ENCODE data around the gene COL20A1.
A peak's percentile ranks its signal among the peaks of the same experiment; 100 is the strongest.

COL20A1 gene

GRCh38 chr20:63278661-63279060 lies 14.3 kb upstream of the COL20A1 start:
- no peak for DNase-seq (ENCODE audit: low spot score)

GRCh38 chr20:63279931-63280330 lies 13.1 kb upstream of the COL20A1 start:
- no peak for DNase-seq (ENCODE audit: low spot score)

- no peak for DNase-seq (ENCODE audit: low spot score)
Observed at GRCh38 chr20:63280371-63280770, 12.6 kb upstream of the COL20A1 start.

GRCh38 chr20:63280929-63281545 lies 11.9 kb upstream of the COL20A1 start:
- no peak for DNase-seq (ENCODE audit: low spot score)

GRCh38 chr20:63281742-63282665 lies 11.0 kb upstream of the COL20A1 start:
- DNase-seq (ENCODE audit: low spot score), result no peak

GRCh38 chr20:63282946-63283345 lies 10.0 kb upstream of the COL20A1 start:
- DNase-seq (ENCODE audit: low spot score), result no peak

GRCh38 chr20:63283397-63284082 lies 9.4 kb upstream of the COL20A1 start:
- DNase-seq (ENCODE audit: low spot score), result no peak

GRCh38 chr20:63284083-63284440 lies 8.9 kb upstream of the COL20A1 start:
- DNase-seq (ENCODE audit: low spot score), result no peak

- DNase-seq (ENCODE audit: low spot score), result no peak
Observed at GRCh38 chr20:63284544-63284949, 8.4 kb upstream of the COL20A1 start.

GRCh38 chr20:63284981-63285524 lies 7.9 kb upstream of the COL20A1 start:
- DNase-seq (ENCODE audit: low spot score), result no peak

GRCh38 chr20:63285636-63286615 lies 7.1 kb upstream of the COL20A1 start:
- DNase-seq (ENCODE audit: low spot score), result no peak

GRCh38 chr20:63286781-63287696 lies 5.9 kb upstream of the COL20A1 start:
- DNase-seq (ENCODE audit: low spot score), result no peak

GRCh38 chr20:63287697-63288580 lies 5.0 kb upstream of the COL20A1 start:
- no peak for DNase-seq (ENCODE audit: low spot score)

- DNase-seq (ENCODE audit: low spot score), result no peak
Observed at GRCh38 chr20:63288581-63289251, 4.3 kb upstream of the COL20A1 start.

GRCh38 chr20:63289311-63290135 lies 3.5 kb upstream of the COL20A1 start:
- no peak for DNase-seq (ENCODE audit: low spot score)

- DNase-seq (ENCODE audit: low spot score), result no peak
Observed at GRCh38 chr20:63290136-63290676, 2.8 kb upstream of the COL20A1 start.

- peak; percentile 69 for DNase-seq (ENCODE audit: low spot score)
Observed at GRCh38 chr20:63290677-63291472, 2.1 kb upstream of the COL20A1 start.
